Activated CD4-positive, alpha-beta T cell treated with anti-CD3 and anti-CD28 coated beads, Interleukin-10, Interleukin-2, amounts not matched to agents 100 ng/mL and 50 ng/mL, durations not matched to agents 16 hours and 8 hours (primary cell): ENCODE results near the gene SPINK7.

Experiments used
- DNase-seq: peaks from one replicate; pipeline ENCODE4 v3.0.0-alpha.2; 2020

SPINK7 gene

GRCh38 chr5:148343603-148344487 is 31.6 kb downstream of the SPINK7 start:
- DNase-seq, result no peak

DNA sequence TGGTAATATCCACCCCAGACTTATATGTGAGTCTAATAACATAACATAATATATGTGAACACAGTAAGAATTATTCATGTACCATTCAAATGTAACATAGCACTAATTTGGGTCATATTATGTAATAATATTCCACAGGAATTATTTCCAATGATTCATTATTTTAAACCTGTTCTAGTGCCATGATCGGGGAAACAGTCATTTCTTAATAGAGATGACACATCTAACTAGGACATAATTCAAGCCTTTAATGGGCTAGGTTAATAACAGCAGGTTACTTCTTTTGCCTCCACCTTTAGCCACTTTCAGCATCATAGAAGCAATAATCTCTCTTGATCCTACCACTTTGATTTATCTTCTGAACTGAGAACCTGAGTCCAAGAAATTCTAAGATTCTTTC is 35.5 kb downstream of the SPINK7 start:
- DNase-seq, result no peak

DNA sequence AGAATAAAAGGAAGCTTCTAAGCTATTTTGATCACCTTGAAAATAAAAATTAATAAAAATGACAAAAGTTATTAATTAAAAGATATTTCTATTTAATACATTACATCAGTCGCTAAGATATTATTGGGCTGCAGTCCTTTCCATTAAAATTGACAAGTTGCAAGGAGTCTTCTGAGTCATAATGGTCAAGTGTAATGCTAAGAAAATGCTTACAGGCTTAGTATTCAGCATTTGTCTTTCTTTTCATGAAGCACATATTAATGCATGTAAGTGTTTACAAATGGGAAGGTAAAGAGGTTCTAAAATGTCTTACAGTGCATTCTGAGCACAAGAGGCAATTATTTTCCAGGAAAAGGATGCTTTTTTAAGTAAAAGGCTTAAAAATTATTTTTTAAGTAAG is 40.5 kb downstream of the SPINK7 start:
- no peak for DNase-seq

DNA sequence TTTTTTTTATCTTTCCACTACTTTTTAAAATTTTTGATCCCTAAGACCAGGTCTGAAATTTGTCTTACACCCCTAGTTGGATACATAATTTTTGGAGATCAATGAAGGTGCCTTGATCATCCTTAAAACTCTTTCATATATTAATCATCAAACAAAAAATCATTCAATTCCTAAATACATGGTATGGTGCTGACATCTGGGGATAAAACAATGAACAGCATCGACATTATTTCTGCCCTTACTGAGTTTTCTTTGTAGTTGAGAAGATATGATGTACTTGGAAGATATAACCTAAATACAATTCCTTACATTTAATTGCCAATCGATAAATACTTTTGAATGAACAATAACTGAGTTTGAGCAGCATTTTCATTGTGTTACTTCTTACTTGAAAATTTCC is 41.4 kb downstream of the SPINK7 start:
- no peak for DNase-seq

- DNase-seq, result no peak
Observed at GRCh38 chr5:148364343-148364742, 52.1 kb downstream of the SPINK7 start.
